ENCODE data around the gene KRTAP19-8.

DNA sequence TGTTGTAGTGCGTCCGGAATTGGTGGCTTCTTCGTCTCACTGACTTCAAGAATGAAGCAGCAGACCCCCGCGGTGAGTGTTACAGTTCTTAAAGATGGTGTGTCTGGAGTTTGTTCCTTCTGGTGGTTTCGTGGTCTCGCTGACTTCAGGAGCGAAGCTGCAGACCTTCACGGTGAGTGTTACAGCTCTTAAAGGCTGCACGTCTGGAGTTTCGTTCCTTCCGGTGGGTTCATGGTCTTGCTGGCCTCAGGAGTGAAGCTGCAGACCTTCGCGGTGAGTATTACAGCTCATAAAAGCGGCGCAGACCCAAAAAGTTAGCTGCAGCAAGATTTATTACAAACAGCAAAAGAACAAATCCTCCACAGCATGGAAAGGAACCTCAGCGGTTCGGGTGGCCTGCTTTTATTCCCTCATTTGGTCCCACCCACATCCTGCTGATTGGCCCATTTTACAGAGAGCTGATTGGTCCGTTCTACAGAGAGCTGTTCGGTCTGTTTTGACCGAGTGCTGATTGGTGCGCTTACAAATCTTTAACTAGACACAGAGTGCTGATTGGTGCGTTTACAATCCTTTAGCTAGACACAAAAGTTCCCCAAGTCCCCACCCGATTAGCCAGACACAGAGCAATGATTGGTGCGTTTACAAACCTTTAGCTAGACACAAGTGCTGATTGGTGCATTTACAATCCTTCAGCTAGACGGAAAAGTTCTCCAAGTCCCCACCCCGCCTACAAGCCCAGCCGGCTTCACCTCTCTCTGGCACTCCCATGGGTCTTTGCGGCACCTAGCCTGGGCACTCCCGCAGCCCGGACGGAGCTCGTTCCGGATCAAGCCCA is 49.6 kb upstream of the KRTAP19-8 start:
- TF ChIP-seq, protein P1, sequence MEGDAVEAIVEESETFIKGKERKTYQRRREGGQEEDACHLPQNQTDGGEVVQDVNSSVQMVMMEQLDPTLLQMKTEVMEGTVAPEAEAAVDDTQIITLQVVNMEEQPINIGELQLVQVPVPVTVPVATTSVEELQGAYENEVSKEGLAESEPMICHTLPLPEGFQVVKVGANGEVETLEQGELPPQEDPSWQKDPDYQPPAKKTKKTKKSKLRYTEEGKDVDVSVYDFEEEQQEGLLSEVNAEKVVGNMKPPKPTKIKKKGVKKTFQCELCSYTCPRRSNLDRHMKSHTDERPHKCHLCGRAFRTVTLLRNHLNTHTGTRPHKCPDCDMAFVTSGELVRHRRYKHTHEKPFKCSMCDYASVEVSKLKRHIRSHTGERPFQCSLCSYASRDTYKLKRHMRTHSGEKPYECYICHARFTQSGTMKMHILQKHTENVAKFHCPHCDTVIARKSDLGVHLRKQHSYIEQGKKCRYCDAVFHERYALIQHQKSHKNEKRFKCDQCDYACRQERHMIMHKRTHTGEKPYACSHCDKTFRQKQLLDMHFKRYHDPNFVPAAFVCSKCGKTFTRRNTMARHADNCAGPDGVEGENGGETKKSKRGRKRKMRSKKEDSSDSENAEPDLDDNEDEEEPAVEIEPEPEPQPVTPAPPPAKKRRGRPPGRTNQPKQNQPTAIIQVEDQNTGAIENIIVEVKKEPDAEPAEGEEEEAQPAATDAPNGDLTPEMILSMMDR (IDR thresholded peaks at IDR 0.05): no peak
- no peak for TF ChIP-seq POLR2A (IDR thresholded peaks at IDR 0.05)

Data from ovary (tissue), 3 donors.